Muscle layer of duodenum (tissue), 2 donors: Measurements from ENCODE around the gene MELTF.
"Not testable (repeated sequence)": the region's sequence is repeated elsewhere in the genome, so short reads cannot be mapped to it uniquely, and the experiment has no call there.

Experiments used
- H3K27ac ChIP-seq: one replicate; pipeline ENCODE4 v1.7.0; 2013; ENCODE audit warnings: mild to moderate bottlenecking, low read length
- H3K27me3 ChIP-seq: one replicate; pipeline ENCODE4 v1.7.0; 2013; ENCODE audit warnings: low read depth, mild to moderate bottlenecking, control low read depth, low read length
- H3K36me3 ChIP-seq, 2 donors: one replicate each; pipeline ENCODE4 v1.7.0; 2013; ENCODE audit warnings: low read length in 2 of 2, control low read depth in 1 of 2, mild to moderate bottlenecking in 1 of 2; ENCODE audit not compliant: insufficient read depth in 2 of 2, control insufficient read depth in 1 of 2
- H3K4me1 ChIP-seq, 2 donors: one replicate each; pipeline ENCODE4 v1.7.0; 2013; ENCODE audit warnings: low read length in 2 of 2, mild to moderate bottlenecking in 2 of 2, control low read depth in 1 of 2, moderate library complexity in 1 of 2; ENCODE audit not compliant: insufficient read depth in 2 of 2, control insufficient read depth in 1 of 2
- H3K4me3 ChIP-seq, 2 donors: one replicate each; pipeline ENCODE4 v1.7.0; 2013; ENCODE audit warnings: low read length in 2 of 2, low read depth in 1 of 2, mild to moderate bottlenecking in 1 of 2
- H3K9me3 ChIP-seq, 2 donors: one replicate each; pipeline ENCODE4 v1.7.0; 2013; ENCODE audit warnings: low read length in 2 of 2, control low read depth in 1 of 2, mild to moderate bottlenecking in 1 of 2; ENCODE audit not compliant: control insufficient read depth in 1 of 2
- donor health status: healthy.

MELTF gene

GRCh38 chr3:197029511-197030167 is at the start of gene MELTF:
Gene MELTF, minus strand, starts transcription at chr3:197029817. Its CDS starts 115 bp downstream, at chr3:197029702.
- Histone ChIP-seq H3K27me3 (no peaks in the 10 kb centered on the region), H3K4me1 (peaks cover 4 to 15% of the 10 kb centered on the region in 2 donors), H3K36me3 (no peaks in the 10 kb centered on the region), H3K4me3 (peak within 1 kb of the TSS; percentile 7 to 69), H3K9me3 (no peaks in the 10 kb centered on the region), H3K27ac (no peak within 1 kb of the TSS)

DNA sequence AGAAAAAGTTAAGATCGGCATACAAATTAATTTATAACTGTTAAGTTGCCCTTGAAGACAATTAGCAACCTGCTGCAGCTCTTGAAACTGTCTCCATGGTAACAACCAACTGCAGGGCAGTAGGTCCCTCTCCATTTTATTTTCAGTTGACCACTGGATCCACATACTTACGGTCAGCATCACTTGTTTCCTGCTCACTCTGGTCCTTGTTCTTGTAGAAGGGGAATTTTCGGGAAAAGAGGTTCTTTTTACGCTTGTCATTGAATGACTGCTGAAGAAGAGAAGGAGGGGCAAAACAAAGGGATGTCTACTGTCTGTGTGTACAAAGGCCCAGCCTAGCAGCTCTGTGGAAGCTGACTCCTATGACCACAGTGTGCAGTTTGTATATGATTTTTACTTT is 46.8 kb upstream of the MELTF start:
- no peak overlapping the region for H3K27ac ChIP-seq

GRCh38 chr3:197068077-197068476 is 38.5 kb upstream of the MELTF start:
- Histone ChIP-seq H3K4me1 (no peaks in the 10 kb centered on the region), H3K4me3 (no peak overlapping the region), H3K9me3 (no peaks in the 10 kb centered on the region), H3K36me3 (peaks cover 19 to 30% of the 10 kb centered on the region in 2 donors), H3K27me3 (no peaks in the 10 kb centered on the region), H3K27ac (no peak overlapping the region)

More for the DNA sequence above, 46.8 kb upstream of the MELTF start:
- Histone ChIP-seq H3K36me3 (peaks cover 4 to 12% of the 10 kb centered on the region in 2 donors), H3K27me3 (no peaks in the 10 kb centered on the region), H3K4me3 (no peak overlapping the region), H3K9me3 (no peaks in the 10 kb centered on the region), H3K4me1 (no peaks in the 10 kb centered on the region)

DNA sequence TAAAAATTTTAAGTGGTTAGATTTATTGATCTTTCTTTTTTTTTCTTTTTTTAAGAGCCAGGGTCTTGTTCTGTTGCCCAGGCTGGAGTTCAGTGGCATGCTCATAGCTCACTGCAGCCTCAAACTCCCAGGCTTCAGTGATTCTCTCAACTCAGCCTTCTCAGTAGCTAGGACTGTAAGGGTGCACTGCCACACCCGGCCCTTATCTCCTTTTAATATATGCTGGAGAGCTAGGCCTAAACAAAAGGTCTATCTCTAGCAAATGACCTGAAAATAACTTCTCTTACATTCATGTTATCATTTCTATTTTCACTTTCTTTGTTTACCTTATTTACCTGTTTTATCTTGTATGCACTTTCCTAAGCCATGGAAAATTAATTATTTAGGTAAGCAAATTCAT is 35.2 kb upstream of the MELTF start:
- Histone ChIP-seq H3K36me3 (peaks cover 32 to 36% of the 10 kb centered on the region in 2 donors), H3K4me1 (no peaks in the 10 kb centered on the region), H3K9me3 (no peaks in the 10 kb centered on the region), H3K27me3 (no peaks in the 10 kb centered on the region), H3K27ac (no peak overlapping the region), H3K4me3 (no peak overlapping the region)

- Histone ChIP-seq H3K9me3 (no peaks in the 10 kb centered on the region), H3K4me1 (no peaks in the 10 kb centered on the region), H3K4me3 (no peak overlapping the region), H3K36me3 (peaks cover 38 to 49% of the 10 kb centered on the region in 2 donors), H3K27me3 (no peaks in the 10 kb centered on the region), H3K27ac (no peak overlapping the region)
Measured at GRCh38 chr3:197062446-197062845, 32.8 kb upstream of the MELTF start.

GRCh38 chr3:197051637-197052036 is 22.0 kb upstream of the MELTF start:
- not testable (repeated sequence) for H3K4me3 ChIP-seq

DNA sequence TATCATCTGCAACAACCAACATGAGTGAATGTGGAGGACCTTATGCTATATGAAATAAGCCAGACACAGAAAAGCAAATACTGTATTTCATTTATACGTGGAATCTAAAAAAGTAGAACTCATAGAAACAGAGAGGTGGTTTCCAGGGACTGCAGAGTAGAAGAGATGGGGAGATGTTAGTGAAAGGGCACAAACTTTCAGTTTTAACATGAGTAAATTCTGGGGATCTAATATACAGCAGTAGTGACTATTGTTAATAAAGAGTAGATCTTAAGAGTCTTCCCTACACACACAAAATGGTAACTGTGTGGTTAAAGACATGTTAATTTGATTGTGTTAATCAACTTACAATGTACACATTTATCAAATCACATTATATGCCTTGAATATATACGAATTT is 20.9 kb upstream of the MELTF start:
- Histone ChIP-seq H3K27me3 (no peaks in the 10 kb centered on the region), H3K4me1 (no peaks in the 10 kb centered on the region), H3K4me3 (no peak overlapping the region), H3K36me3 (peaks cover 8 to 35% of the 10 kb centered on the region in 2 donors), H3K9me3 (no peaks in the 10 kb centered on the region), H3K27ac (no peak overlapping the region)

More at GRCh38 chr3:197051637-197052036, 22.0 kb upstream of the MELTF start:
- not testable (repeated sequence) for H3K9me3 ChIP-seq, H3K27ac ChIP-seq, H3K27me3 ChIP-seq, H3K4me1 ChIP-seq
- H3K36me3 ChIP-seq, result peaks cover 15 to 35% of the 10 kb centered on the region in 2 donors

GRCh38 chr3:197042539-197042938 is 12.9 kb upstream of the MELTF start:
- H3K27me3 ChIP-seq, result no peaks in the 10 kb centered on the region
- peaks cover 5 to 19% of the 10 kb centered on the region in 2 donors for H3K36me3 ChIP-seq
- no peak overlapping the region for H3K4me3 ChIP-seq

GRCh38 chr3:197041875-197042488 is 12.4 kb upstream of the MELTF start:
- Histone ChIP-seq H3K4me3 (no peak overlapping the region), H3K4me1 (no peaks in the 10 kb centered on the region), H3K27me3 (no peaks in the 10 kb centered on the region), H3K36me3 (peaks cover 5 to 19% of the 10 kb centered on the region in 2 donors), H3K27ac (no peak overlapping the region), H3K9me3 (no peaks in the 10 kb centered on the region)

More at GRCh38 chr3:197042539-197042938, 12.9 kb upstream of the MELTF start:
- no peaks in the 10 kb centered on the region for H3K4me1 ChIP-seq
- no peaks in the 10 kb centered on the region for H3K9me3 ChIP-seq
- no peak overlapping the region for H3K27ac ChIP-seq

DNA sequence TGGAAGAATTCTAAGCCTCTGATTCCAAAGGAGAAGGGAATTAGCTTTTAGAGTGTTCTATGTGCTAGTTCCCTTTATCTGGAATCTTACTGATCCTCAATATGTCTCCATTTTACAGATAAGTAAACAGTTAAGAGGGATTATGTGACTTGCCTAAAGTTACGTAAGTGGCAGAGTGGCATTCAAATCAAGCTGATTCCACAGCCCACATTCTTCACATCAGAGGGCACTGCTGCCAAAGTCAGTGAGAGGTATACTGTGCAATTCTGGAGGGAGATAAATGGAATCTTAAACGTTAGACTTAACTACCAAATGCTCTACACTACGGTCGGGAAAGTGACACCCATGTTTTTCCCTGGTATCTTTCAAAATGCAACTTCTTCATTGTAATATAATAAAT is 11.0 kb upstream of the MELTF start:
- Histone ChIP-seq H3K9me3 (no peaks in the 10 kb centered on the region), H3K36me3 (peaks cover 5 to 8% of the 10 kb centered on the region in 2 donors), H3K4me3 (no peak overlapping the region), H3K27me3 (no peaks in the 10 kb centered on the region), H3K4me1 (no peaks in the 10 kb centered on the region), H3K27ac (no peak overlapping the region)

- Histone ChIP-seq H3K27ac (no peak overlapping the region), H3K36me3 (no peaks in the 10 kb centered on the region), H3K27me3 (no peaks in the 10 kb centered on the region), H3K4me3 (no peak overlapping the region), H3K4me1 (no peaks in the 10 kb centered on the region), H3K9me3 (no peaks in the 10 kb centered on the region)
Measured at GRCh38 chr3:197038679-197039462, 9.3 kb upstream of the MELTF start.
